HL-60 (cell line): Measurements from ENCODE around the gene RHEBL1.

Experiments
- DNase-seq, 2 experiments: peaks; one replicate each; pipeline ENCODE4 v3.0.0-alpha.2; 2010 to 2020; ENCODE audit warnings: low read depth in 1 of 2, low spot score in 1 of 2
- H3K27ac ChIP-seq: fragments of 250-450 bp; sonication (Bioruptor Pico); replicated peaks from 2 replicates; pipeline ENCODE4 v1.5.1; 2020; ENCODE audit warnings: mild to moderate bottlenecking, moderate library complexity
- H3K27me3 ChIP-seq: fragments of 250-450 bp; sonication (Bioruptor Pico); 2 replicates; pipeline ENCODE4 v1.5.1; 2021; ENCODE audit warnings: mild to moderate bottlenecking, moderate library complexity; ENCODE audit not compliant: insufficient read depth, poor library complexity, severe bottlenecking
- H3K4me3 ChIP-seq: replicated peaks from 2 replicates; pipeline ENCODE4 v1.5.1; 2011; ENCODE audit warnings: mild to moderate bottlenecking, control low read depth, low read length; ENCODE audit not compliant: insufficient read depth
- CTCF ChIP-seq: IDR thresholded peaks from one replicate; pipeline ENCODE4 v1.5.1; 2011; ENCODE audit warnings: low read length, control low read depth, inconsistent platforms; ENCODE audit not compliant: insufficient read depth
- GABPA ChIP-seq: IDR thresholded peaks from 2 replicates; pipeline ENCODE4 v1.6.1; 2012; ENCODE audit warnings: low read depth
- POLR2AphosphoS5 ChIP-seq: IDR thresholded peaks from 2 replicates; pipeline ENCODE4 v1.6.1; 2012; ENCODE audit warnings: low read depth
- REST ChIP-seq: IDR thresholded peaks from 2 replicates; pipeline ENCODE4 v1.6.1; 2012; ENCODE audit warnings: low read depth; ENCODE audit not compliant: insufficient replicate concordance
- SPI1 ChIP-seq: IDR thresholded peaks from 2 replicates; pipeline ENCODE4 v1.6.1; 2012; ENCODE audit warnings: low read depth, mild to moderate bottlenecking, borderline replicate concordance

The RHEBL1 gene

GRCh38 chr12:49031573-49032161 lies 38.1 kb downstream of the RHEBL1 start:
- H3K27me3 ChIP-seq: no peaks in the 10 kb centered on the region
- no peak for DNase-seq
- TF ChIP-seq GABPA (no peak), SPI1 (no peak), REST (no peak), CTCF (no peak), POLR2AphosphoS5 (no peak)
- H3K4me3 ChIP-seq: no peak overlapping the region
- H3K27ac ChIP-seq: no peak overlapping the region

- no peak for DNase-seq
- H3K27me3 ChIP-seq: no peaks in the 10 kb centered on the region
- no peak overlapping the region for H3K27ac ChIP-seq
- H3K4me3 ChIP-seq: no peak overlapping the region
- TF ChIP-seq SPI1: no peak
- no peak for TF ChIP-seq POLR2AphosphoS5
- no peak for TF ChIP-seq CTCF
- TF ChIP-seq GABPA: no peak
- no peak for TF ChIP-seq REST
Observed at GRCh38 chr12:49030714-49031572, 38.8 kb downstream of the RHEBL1 start.

- H3K27ac ChIP-seq: no peak overlapping the region
Observed at GRCh38 chr12:49030119-49030518, 39.7 kb downstream of the RHEBL1 start.

More at GRCh38 chr12:49030119-49030518, 39.7 kb downstream of the RHEBL1 start:
- Histone ChIP-seq H3K27me3 (no peaks in the 10 kb centered on the region), H3K4me3 (no peak overlapping the region)
- no peak for TF ChIP-seq GABPA
- no peak for TF ChIP-seq REST
- TF ChIP-seq SPI1: no peak
- TF ChIP-seq POLR2AphosphoS5: no peak
- no peak for TF ChIP-seq CTCF
- no peak for DNase-seq
